DND-41 (cell line): Measurements from ENCODE around the gene CHSY3.

Source experiments
- ATAC-seq: fragments of 200-7000 bp; cut with Tn5 transposase; 3 replicates; pipeline ENCODE4 v1.9.1; 2021; ENCODE audit warnings: low read depth; ENCODE audit not compliant: insufficient read depth
- DNase-seq: peaks from one replicate; pipeline ENCODE4 v3.0.0-alpha.2; 2020
- H2AFZ ChIP-seq: 2 replicates; pipeline ENCODE4 v1.6.0; 2012; ENCODE audit warnings: low read depth, low read length
- H3K27ac ChIP-seq: 2 replicates; pipeline ENCODE4 v1.5.1; 2012; ENCODE audit warnings: low read length, inconsistent platforms
- H3K27me3 ChIP-seq: fragments of 200-600 bp; sonication (generic); 2 replicates; pipeline ENCODE4 v1.6.0; 2012; ENCODE audit warnings: low read length, mild to moderate bottlenecking, inconsistent platforms; ENCODE audit not compliant: insufficient read depth, poor library complexity
- H3K36me3 ChIP-seq: 2 replicates; pipeline ENCODE4 v1.5.1; 2012; ENCODE audit warnings: low read length, inconsistent platforms; ENCODE audit not compliant: insufficient read depth
- H3K4me1 ChIP-seq: 2 replicates; pipeline ENCODE4 v1.5.1; 2012; ENCODE audit warnings: mild to moderate bottlenecking, low read length; ENCODE audit not compliant: insufficient read depth
- H3K4me2 ChIP-seq: 2 replicates; pipeline ENCODE4 v1.6.0; 2012; ENCODE audit warnings: mild to moderate bottlenecking, moderate library complexity, low read length, inconsistent platforms; ENCODE audit not compliant: insufficient read depth
- H3K4me3 ChIP-seq, 2 experiments: fragments of 200-600 bp in 1 of 2; shearing (Covaris generic) in 1 of 2; 2 replicates each; pipeline ENCODE4 v1.5.1; 2012 to 2016; ENCODE audit warnings: inconsistent platforms in 2 of 2, low read length in 2 of 2, mild to moderate bottlenecking in 2 of 2, low read depth in 1 of 2, moderate library complexity in 1 of 2
- H3K79me2 ChIP-seq: 2 replicates; pipeline ENCODE4 v1.6.0; 2012; ENCODE audit warnings: low read length, inconsistent platforms; ENCODE audit not compliant: insufficient read depth
- H3K9ac ChIP-seq: 2 replicates; pipeline ENCODE4 v1.6.0; 2012; ENCODE audit warnings: low read depth, mild to moderate bottlenecking, inconsistent platforms, low read length, moderate library complexity
- H3K9me3 ChIP-seq: 2 replicates; pipeline ENCODE4 v1.5.1; 2012; ENCODE audit warnings: low read length, moderate library complexity, mild to moderate bottlenecking, inconsistent platforms; ENCODE audit not compliant: insufficient read depth, severe bottlenecking
- H4K20me1 ChIP-seq: 2 replicates; pipeline ENCODE4 v1.6.0; 2012; ENCODE audit warnings: low read length; ENCODE audit not compliant: insufficient read depth
- CTCF ChIP-seq: IDR thresholded peaks from 2 replicates; pipeline ENCODE4 v1.5.1; 2012; ENCODE audit warnings: borderline replicate concordance, low read length, moderate library complexity, mild to moderate bottlenecking; ENCODE audit not compliant: poor library complexity, severe bottlenecking; ENCODE audit errors: extremely low read depth
- EZH2 ChIP-seq: IDR thresholded peaks from 3 replicates; pipeline ENCODE4 v1.6.1; 2012; ENCODE audit warnings: borderline replicate concordance, low read depth, mild to moderate bottlenecking, moderate library complexity, low read length, inconsistent platforms; ENCODE audit not compliant: severe bottlenecking

The CHSY3 gene

GRCh38 chr5:129945774-129946270 is 41.6 kb downstream of the CHSY3 start:
- H3K79me2 ChIP-seq = no peaks in the 10 kb centered on the region
- TF ChIP-seq CTCF (no peak), EZH2 (no peak)
- no peak overlapping the region for H3K9ac ChIP-seq
- H4K20me1 ChIP-seq = no peaks in the 10 kb centered on the region
- no peak overlapping the region for H3K4me2 ChIP-seq
- no peaks in the 10 kb centered on the region for H3K4me1 ChIP-seq
- no peak for DNase-seq
- no peak for ATAC-seq
- H3K9me3 ChIP-seq = no peaks in the 10 kb centered on the region
- H2AFZ ChIP-seq = no peak overlapping the region
- no peaks in the 10 kb centered on the region for H3K36me3 ChIP-seq
- no peak overlapping the region for H3K27ac ChIP-seq
- no peak overlapping the region for H3K4me3 ChIP-seq
- no peaks in the 10 kb centered on the region for H3K27me3 ChIP-seq

GRCh38 chr5:129951039-129951438 is 46.8 kb downstream of the CHSY3 start:
- no peak overlapping the region for H3K4me2 ChIP-seq
- no peak overlapping the region for H3K4me3 ChIP-seq
- H3K36me3 ChIP-seq = no peaks in the 10 kb centered on the region
- H3K27me3 ChIP-seq = no peaks in the 10 kb centered on the region
- H3K79me2 ChIP-seq = no peaks in the 10 kb centered on the region
- H3K4me1 ChIP-seq = no peaks in the 10 kb centered on the region
- TF ChIP-seq EZH2 = no peak
- no peak for TF ChIP-seq CTCF
- no peaks in the 10 kb centered on the region for H3K9me3 ChIP-seq
- H3K27ac ChIP-seq = no peak overlapping the region
- no peak overlapping the region for H2AFZ ChIP-seq
- no peak overlapping the region for H3K9ac ChIP-seq
- no peaks in the 10 kb centered on the region for H4K20me1 ChIP-seq
- ATAC-seq (no peak), DNase-seq (no peak)

GRCh38 chr5:129958581-129958980 is 54.3 kb downstream of the CHSY3 start:
- Histone ChIP-seq H3K4me2 (no peak overlapping the region), H4K20me1 (no peaks in the 10 kb centered on the region), H3K4me3 (no peak overlapping the region), H3K79me2 (no peaks in the 10 kb centered on the region), H3K9ac (no peak overlapping the region), H3K36me3 (no peaks in the 10 kb centered on the region), H3K27ac (no peak overlapping the region), H2AFZ (no peak overlapping the region), H3K4me1 (no peaks in the 10 kb centered on the region), H3K27me3 (no peaks in the 10 kb centered on the region), H3K9me3 (no peaks in the 10 kb centered on the region)
- DNase-seq (no peak), ATAC-seq (no peak)
- TF ChIP-seq EZH2 = no peak

GRCh38 chr5:129960831-129961230 is 56.6 kb downstream of the CHSY3 start:
- Histone ChIP-seq H3K4me3 (no peak overlapping the region), H3K27ac (no peak overlapping the region), H3K4me2 (no peak overlapping the region), H3K9me3 (no peaks in the 10 kb centered on the region), H3K27me3 (no peaks in the 10 kb centered on the region), H3K4me1 (no peaks in the 10 kb centered on the region), H3K9ac (no peak overlapping the region), H3K79me2 (no peaks in the 10 kb centered on the region), H3K36me3 (no peaks in the 10 kb centered on the region), H4K20me1 (no peaks in the 10 kb centered on the region), H2AFZ (no peak overlapping the region)
- TF ChIP-seq CTCF = no peak
- no peak for DNase-seq
- ATAC-seq = no peak
